Fibroblast of lung (primary cell): Measurements from ENCODE around the gene KTN1.

ENCODE experiments used
- EZH2 ChIP-seq: IDR thresholded peaks from 2 replicates; pipeline ENCODE4 v1.5.1; 2012; ENCODE audit warnings: low read length, control low read depth, mild to moderate bottlenecking; ENCODE audit errors: missing control alignments
- TF ChIP-seq, protein P1 (sequence below), 2 donors: IDR thresholded peaks in 1 of 2; conservative IDR thresholded peaks in 1 of 2; 1 replicate in 1 of 2; 2 replicates in 1 of 2; pipeline ENCODE4 v1.5.1; 2011 to 2012; ENCODE audit warnings: low read length in 2 of 2, control low read depth in 1 of 2, inconsistent platforms in 1 of 2, low read depth in 1 of 2, mild to moderate bottlenecking in 1 of 2

DNA sequence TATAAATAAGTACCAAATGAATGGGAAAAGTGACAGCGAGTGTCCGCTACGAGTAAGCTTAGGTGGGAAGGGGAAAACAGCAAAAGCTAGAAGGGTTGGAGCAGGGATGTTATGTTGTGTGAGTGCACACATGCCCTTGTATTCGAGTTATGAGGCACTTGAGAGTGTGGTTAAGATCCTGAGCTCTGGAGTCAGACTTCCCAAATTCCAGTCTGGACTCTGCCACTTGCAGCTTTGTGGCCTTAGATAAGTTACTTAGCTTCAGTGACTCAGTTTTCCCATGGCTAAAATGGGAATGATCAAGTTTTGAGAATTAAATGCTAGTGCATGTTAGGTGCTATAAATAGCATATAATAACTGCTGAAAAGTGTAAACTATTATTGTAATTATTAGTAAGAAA is 44.9 kb downstream of the KTN1 start:
- TF ChIP-seq EZH2: no peak
- TF ChIP-seq, protein P1, sequence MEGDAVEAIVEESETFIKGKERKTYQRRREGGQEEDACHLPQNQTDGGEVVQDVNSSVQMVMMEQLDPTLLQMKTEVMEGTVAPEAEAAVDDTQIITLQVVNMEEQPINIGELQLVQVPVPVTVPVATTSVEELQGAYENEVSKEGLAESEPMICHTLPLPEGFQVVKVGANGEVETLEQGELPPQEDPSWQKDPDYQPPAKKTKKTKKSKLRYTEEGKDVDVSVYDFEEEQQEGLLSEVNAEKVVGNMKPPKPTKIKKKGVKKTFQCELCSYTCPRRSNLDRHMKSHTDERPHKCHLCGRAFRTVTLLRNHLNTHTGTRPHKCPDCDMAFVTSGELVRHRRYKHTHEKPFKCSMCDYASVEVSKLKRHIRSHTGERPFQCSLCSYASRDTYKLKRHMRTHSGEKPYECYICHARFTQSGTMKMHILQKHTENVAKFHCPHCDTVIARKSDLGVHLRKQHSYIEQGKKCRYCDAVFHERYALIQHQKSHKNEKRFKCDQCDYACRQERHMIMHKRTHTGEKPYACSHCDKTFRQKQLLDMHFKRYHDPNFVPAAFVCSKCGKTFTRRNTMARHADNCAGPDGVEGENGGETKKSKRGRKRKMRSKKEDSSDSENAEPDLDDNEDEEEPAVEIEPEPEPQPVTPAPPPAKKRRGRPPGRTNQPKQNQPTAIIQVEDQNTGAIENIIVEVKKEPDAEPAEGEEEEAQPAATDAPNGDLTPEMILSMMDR (conservative IDR thresholded peaks at IDR 0.05 in 1 of 2, IDR thresholded peaks at IDR 0.05 in 1 of 2; ENCODE audit: low read depth in 1 of 2, low read length in 2 of 2): no peak
